GM19467 (cell line): Measurements from ENCODE around the gene KTN1.

ENCODE experiments used
- ATAC-seq: cut with Tn5 transposase; IDR thresholded peaks from one replicate; pipeline ENCODE4 v1.9.1; 2021; ENCODE audit warnings: mild to moderate bottlenecking, moderate library complexity; ENCODE audit not compliant: unreplicated experiment

KTN1 gene

GRCh38 chr14:55711175-55711811 is 131.3 kb downstream of the KTN1 start:
- ATAC-seq, result no peak

GRCh38 chr14:55712491-55712890 is 132.5 kb downstream of the KTN1 start:
- ATAC-seq, result no peak

- no peak for ATAC-seq
These were observed 133.5 kb downstream of the KTN1 start for GRCh38 chr14:55713486-55713885.

- ATAC-seq, result no peak
These were observed 135.9 kb downstream of the KTN1 start for GRCh38 chr14:55715889-55716288.

GRCh38 chr14:55717621-55718020 is 137.6 kb downstream of the KTN1 start:
- ATAC-seq, result no peak

GRCh38 chr14:55718551-55718950 is 138.5 kb downstream of the KTN1 start:
- no peak for ATAC-seq

- ATAC-seq, result no peak
These were observed 140.8 kb downstream of the KTN1 start for GRCh38 chr14:55720796-55721195.

GRCh38 chr14:55721353-55721752 is 141.3 kb downstream of the KTN1 start:
- no peak for ATAC-seq

- ATAC-seq, result no peak
These were observed 142.0 kb downstream of the KTN1 start for GRCh38 chr14:55722054-55722453.

GRCh38 chr14:55724736-55725135 is 144.7 kb downstream of the KTN1 start:
- ATAC-seq, result no peak

- no peak for ATAC-seq
These were observed 150.7 kb downstream of the KTN1 start for GRCh38 chr14:55730592-55731310.

GRCh38 chr14:55731311-55731872 is 151.4 kb downstream of the KTN1 start:
- no peak for ATAC-seq

GRCh38 chr14:55731881-55732498 is 152.0 kb downstream of the KTN1 start:
- no peak for ATAC-seq

- no peak for ATAC-seq
These were observed 153.6 kb downstream of the KTN1 start for GRCh38 chr14:55733599-55733998.
